Measurements from ENCODE around the gene SART1. TPM values are rescaled to one million over a fixed set of nuclear protein-coding genes. Genes with fewer than 3 reads are reported as not detected.

SART1 gene
- total RNA-seq, 4 donors from 2014 or later: 21.1 to 56.6 (median 26.1) TPM

GRCh38 chr11:65976216-65977176 lies 15.0 kb downstream of the SART1 start:
- no peak for TF ChIP-seq POLR2A (IDR thresholded peaks at IDR 0.05)
- no peak for TF ChIP-seq POLR2AphosphoS5 (IDR thresholded peaks at IDR 0.05)
- TF ChIP-seq CTCF (IDR thresholded peaks at IDR 0.05): no peak
- no peak for TF ChIP-seq EP300 (IDR thresholded peaks at IDR 0.05)
- Histone ChIP-seq H3K4me1 (no peaks in the 10 kb centered on the region), H3K36me3 (peaks cover 54% of the 10 kb centered on the region), H3K27me3 (no peaks in the 10 kb centered on the region), H3K9me3 (no peaks in the 10 kb centered on the region), H3K4me3 (no peak overlapping the region), H3K27ac (no peak overlapping the region)
- 87% methylated on average over 35 of the region's 43 CpGs for WGBS
- DNase-seq (ENCODE audit: low spot score in 2 of 2): no peak

GRCh38 chr11:65977621-65978390 lies 16.3 kb downstream of the SART1 start:
- Histone ChIP-seq H3K36me3 (peaks cover 54% of the 10 kb centered on the region), H3K4me3 (no peak overlapping the region), H3K27ac (no peak overlapping the region), H3K9me3 (no peaks in the 10 kb centered on the region), H3K4me1 (no peaks in the 10 kb centered on the region), H3K27me3 (no peaks in the 10 kb centered on the region)
- TF ChIP-seq POLR2AphosphoS5 (IDR thresholded peaks at IDR 0.05): no peak
- no peak for TF ChIP-seq EP300 (IDR thresholded peaks at IDR 0.05)
- no peak for TF ChIP-seq POLR2A (IDR thresholded peaks at IDR 0.05)
- no peak for TF ChIP-seq CTCF (IDR thresholded peaks at IDR 0.05)
- WGBS: 82% methylated on average over 23 of the region's 29 CpGs
- DNase-seq (ENCODE audit: low spot score in 2 of 2): no peak

GRCh38 chr11:65978391-65979238 lies 17.1 kb downstream of the SART1 start:
- Histone ChIP-seq H3K9me3 (no peaks in the 10 kb centered on the region), H3K27me3 (no peaks in the 10 kb centered on the region), H3K36me3 (peaks cover 46% of the 10 kb centered on the region), H3K4me3 (no peak overlapping the region), H3K4me1 (no peaks in the 10 kb centered on the region), H3K27ac (no peak overlapping the region)
- WGBS: 89% methylated on average over 34 of the region's 34 CpGs
- TF ChIP-seq EP300 (IDR thresholded peaks at IDR 0.05) (no peak), CTCF (IDR thresholded peaks at IDR 0.05) (no peak), POLR2AphosphoS5 (IDR thresholded peaks at IDR 0.05) (no peak), POLR2A (IDR thresholded peaks at IDR 0.05) (no peak)
- no peak for DNase-seq (ENCODE audit: low spot score in 2 of 2)

- Histone ChIP-seq H3K4me1 (no peaks in the 10 kb centered on the region), H3K4me3 (no peak overlapping the region), H3K27me3 (no peaks in the 10 kb centered on the region), H3K27ac (no peak overlapping the region), H3K36me3 (peaks cover 44% of the 10 kb centered on the region), H3K9me3 (no peaks in the 10 kb centered on the region)
- 85% methylated on average over 5 of the region's 10 CpGs for WGBS
- no peak for TF ChIP-seq POLR2A (IDR thresholded peaks at IDR 0.05)
- no peak for TF ChIP-seq CTCF (IDR thresholded peaks at IDR 0.05)
- TF ChIP-seq EP300 (IDR thresholded peaks at IDR 0.05): no peak
- no peak for TF ChIP-seq POLR2AphosphoS5 (IDR thresholded peaks at IDR 0.05)
- DNase-seq (ENCODE audit: low spot score in 2 of 2): no peak
Observed at GRCh38 chr11:65979261-65979759, 17.8 kb downstream of the SART1 start.

Measured in suprapubic skin (tissue), 4 donors.